ENCODE data around the gene MS4A8.
"Not testable (repeated sequence)": the region's sequence is repeated elsewhere in the genome, so short reads cannot be mapped to it uniquely, and the experiment has no call there.

Gene MS4A8, protein sequence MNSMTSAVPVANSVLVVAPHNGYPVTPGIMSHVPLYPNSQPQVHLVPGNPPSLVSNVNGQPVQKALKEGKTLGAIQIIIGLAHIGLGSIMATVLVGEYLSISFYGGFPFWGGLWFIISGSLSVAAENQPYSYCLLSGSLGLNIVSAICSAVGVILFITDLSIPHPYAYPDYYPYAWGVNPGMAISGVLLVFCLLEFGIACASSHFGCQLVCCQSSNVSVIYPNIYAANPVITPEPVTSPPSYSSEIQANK

DNA sequence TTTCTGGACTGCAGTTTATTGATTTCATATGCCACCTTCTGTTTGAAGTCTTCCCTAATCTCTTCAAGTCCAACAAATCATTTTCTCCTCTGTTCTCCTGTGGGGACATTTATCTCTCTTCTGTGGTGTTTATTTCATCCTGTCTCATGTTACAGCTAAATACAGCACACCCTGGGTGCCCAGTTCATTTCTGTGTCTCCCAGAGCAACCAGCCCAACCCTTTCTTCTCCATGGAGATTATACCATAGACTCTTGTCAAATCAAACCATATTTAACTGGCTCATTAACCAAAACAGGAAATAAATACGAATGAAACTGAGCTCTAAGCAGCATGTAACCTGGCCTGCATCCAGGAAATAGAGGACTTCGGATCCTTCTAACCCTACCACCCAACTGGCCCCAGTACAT is at the start of gene MS4A8:
Gene MS4A8, plus strand, starts transcription at position 329 of the 408 bp plus-strand sequence. CDS start 1,249 bp downstream, outside the sequence.
- DNase-seq, result no peak

DNA sequence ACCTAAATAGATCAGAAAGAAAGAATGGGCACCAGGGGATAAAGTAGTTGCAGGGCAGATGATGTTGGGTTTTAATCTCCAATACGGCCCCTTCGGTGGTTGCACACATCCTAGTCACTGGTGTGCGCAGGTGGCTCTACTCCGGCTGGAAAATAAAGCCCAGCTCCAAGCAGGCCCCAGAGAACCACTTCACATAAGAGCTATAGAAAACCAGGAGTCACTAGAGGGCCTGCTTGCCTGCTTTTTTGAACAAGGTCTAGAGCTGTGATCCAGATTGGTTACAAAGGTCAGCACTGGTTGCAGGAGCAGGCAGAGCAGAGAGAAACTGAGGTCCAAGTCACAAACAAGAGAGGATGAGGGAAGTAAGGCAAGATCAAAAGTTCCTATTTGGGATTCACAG is 41.5 kb upstream of the MS4A8 start:
- no peak for DNase-seq

DNA sequence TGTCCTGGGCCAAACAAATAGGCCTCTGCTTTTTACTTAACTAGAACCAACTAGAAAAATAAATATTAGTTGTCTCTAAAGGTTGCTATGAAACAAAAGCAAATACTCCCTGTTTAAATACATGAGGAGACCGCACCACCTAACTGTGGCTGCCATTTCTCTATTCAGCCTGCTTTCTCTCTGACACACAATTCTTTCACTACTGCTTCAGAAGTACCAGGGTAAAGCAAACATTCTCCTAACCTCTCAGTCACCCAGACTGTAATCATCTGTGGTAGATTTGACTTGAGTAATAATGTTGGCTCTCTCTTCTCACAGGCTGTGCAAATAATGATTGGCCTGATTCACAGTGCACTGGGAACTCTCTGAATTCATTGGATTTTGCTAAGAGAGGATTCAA is 41.0 kb upstream of the MS4A8 start:
- DNase-seq, result no peak

DNA sequence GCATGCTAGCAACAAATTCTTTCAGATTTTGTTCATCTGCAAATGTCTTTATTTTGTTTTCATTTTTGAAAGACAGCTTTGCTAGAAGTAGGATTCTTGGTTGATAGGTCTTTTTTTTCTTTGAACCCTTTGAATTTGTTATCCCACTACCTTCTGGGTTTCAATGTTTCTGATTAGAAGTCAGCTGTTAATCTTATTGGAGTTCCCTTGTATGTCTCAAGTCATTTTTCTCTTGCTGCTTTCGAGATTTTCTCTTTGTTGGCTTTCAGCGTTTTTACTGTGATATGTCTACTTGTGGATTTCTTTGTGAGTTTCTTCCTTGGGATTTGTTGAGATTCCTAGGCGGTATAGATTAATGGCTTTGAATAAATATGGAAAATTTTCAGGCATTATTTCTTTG is 27.2 kb upstream of the MS4A8 start:
- no peak for DNase-seq

DNA sequence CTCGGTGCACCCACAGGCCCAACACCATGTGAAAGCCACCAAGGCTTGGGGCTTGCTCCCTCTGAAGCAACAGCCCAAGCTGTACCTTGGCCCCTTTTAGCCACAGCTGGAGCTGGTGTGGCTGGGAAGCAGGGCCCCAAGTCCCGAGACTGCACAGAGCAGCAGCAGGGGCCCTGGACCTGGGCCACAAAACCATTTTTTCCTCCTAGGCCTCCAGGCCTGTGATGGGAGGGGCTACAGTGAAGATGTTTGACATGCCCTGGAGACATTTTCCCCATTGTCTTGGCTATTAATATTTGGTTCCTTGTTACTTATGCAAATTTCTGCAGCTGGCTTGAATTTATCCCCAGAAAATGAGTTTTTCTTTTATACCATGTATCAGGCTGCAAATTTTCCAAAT is 21.2 kb upstream of the MS4A8 start:
- DNase-seq, result not testable (repeated sequence)

DNA sequence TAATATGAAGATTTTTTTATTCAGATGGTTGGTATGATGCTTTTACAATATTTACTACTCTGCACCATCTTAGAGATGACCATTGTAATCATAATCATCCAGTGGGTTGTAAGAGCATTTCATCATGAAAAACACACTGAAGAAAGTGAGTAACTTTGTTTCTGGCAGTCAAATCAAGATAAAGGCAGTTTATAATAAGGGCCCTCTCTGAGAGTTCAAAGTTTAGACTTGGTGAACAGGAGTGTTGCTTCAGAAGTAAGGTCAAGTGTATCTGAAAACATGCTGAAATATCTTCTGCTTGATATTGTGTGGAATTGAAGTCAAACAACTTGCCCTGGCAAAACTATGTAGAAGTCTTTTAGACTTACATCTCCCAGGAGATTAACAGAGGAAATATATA is 19.5 kb upstream of the MS4A8 start:
- no peak for DNase-seq

DNA sequence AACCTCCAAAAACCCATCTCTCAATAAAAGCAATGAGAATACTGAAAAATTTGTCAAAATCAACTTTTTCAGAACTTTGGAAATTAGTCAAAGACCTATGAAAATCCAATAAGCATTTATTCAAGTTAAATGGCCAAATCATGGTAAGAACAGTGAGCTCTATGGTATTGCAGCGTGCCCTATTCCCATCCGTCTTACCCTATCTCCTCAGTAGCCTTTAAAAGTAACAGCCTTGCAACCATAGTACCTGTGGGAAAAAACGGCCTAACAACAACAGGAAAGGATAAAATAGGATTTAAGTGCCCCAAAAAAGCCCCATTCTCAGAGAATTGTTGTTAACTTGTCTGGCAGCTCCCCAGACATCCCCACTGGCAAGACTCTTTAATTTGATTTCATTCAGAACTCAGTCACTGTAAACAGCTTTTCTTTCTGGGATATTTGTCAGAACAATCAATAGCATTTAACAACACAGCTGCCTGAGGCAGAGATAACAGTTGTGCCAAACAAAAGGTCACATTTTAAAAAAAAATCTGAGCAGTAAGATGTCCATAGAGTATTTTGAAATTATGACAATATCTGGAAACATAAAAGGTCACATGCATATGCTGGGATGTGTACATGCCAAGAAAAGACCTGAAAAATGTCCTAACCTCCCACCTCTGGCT is 18.8 kb upstream of the MS4A8 start:
- no peak for DNase-seq

DNA sequence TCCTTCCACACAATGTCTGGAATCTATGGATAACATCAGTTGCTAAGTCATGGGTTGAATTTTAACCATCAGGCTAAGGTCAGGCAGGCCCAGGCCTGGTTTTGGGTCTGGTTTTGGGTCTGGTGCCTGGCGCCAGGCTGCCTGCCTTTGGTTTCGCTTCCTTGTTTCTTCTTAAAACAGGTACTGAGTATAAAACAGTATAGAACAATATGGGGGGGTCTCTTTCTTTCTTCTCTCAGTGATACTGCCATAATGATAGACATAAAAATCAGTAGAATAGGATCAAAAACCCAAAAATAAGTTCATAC is 14.9 kb upstream of the MS4A8 start:
- DNase-seq, result not testable (repeated sequence)

DNA sequence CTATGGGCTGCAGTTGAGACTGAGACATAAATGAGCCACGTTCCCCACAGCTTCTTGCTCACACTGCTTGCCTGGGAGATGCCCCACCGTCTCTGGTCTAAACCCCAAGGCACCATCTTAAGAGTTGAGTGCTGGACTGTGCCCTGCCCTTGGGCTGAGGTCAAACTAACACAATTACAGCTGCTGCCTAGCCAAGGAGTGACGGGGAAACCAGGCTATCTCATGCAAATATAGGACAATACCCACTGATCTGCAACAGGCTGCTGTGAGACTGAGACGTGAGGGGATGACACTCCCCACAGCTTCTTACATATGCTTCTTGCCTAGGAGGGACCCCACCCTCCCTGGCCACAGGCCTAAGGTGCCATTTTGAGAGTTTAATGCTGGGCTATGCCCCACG is 7.8 kb upstream of the MS4A8 start:
- no peak for DNase-seq

DNA sequence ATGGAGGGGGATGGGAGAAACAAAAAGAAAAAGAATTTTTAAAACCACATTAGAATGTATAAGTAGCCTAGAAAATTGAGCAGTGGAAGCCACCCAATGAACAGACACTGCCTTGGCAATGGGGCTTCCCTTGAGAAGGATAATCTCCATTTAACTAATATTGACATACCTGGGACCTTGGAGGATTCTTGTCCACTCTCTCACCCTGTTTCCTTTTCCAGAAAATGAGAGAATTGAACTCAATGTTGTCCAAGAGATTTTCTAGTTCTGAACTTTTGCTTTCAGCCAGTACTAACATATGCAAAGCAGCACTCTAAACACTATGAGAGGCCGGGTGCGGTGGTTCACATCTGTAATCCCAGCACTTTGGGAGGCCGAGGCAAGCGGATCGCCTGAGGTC is 524 bp downstream of the MS4A8 start:
- no peak for DNase-seq

DNA sequence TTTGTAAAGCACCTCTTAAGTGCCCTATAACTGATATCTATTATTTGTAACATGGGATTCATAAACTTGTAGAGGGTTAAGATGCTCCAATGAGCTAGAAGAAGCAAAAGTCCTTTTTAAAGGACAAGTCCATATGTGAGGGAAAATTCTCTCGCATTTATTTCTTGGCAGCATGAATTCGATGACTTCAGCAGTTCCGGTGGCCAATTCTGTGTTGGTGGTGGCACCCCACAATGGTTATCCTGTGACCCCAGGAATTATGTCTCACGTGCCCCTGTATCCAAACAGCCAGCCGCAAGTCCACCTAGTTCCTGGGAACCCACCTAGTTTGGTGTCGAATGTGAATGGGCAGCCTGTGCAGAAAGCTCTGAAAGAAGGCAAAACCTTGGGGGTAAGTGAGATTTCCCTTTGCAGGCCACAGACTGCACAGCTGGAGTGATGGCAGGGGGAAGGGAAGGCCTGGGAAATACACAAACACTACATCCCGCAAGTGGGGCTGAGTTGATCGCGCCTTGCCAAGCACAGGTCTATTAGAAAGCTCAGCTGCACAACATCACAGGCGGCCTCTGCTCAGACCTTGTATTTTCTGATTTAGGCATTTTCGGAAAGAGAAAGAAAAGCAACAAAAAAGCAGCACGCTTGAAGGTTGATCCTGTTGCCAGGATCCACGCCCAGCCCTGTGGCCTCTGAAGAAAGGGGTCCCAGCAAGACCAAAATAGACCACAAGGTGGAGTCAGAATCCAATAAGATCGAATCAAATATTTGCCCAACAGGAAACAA is 1.5 kb downstream of the MS4A8 start:
- no peak for DNase-seq

DNA sequence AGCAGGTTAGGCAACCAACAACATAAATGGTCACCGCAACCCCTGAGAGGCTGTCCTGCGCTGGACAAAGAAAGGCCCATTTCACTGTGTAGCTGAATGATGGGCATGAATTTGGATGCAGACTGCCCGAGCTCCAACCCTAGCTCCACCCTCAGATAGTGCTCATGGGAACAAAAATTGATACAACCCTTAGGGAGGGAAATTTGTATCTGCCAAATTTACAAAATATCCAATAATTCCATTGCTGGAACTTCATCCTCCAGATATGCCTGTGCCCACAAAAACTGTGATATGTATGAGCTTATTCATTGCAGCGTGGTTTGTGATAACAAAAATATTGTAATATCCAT is 2.0 kb downstream of the MS4A8 start:
- DNase-seq, result no peak

DNA sequence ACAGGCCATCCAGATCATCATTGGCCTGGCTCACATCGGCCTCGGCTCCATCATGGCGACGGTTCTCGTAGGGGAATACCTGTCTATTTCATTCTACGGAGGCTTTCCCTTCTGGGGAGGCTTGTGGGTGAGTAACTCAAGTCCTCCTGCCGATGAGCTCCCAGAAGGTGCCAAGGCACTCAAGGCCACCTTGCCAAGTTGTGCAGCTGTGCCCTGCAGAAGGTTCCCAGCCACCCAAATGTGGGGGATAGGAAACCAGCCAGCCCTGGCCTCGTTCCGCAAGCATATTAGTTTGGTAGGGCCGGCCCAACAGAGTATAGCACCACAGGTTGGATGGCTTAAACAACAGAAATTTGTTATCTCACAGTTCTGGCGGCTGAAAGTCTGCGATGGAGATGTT is 4.0 kb downstream of the MS4A8 start:
- DNase-seq, result no peak

DNA sequence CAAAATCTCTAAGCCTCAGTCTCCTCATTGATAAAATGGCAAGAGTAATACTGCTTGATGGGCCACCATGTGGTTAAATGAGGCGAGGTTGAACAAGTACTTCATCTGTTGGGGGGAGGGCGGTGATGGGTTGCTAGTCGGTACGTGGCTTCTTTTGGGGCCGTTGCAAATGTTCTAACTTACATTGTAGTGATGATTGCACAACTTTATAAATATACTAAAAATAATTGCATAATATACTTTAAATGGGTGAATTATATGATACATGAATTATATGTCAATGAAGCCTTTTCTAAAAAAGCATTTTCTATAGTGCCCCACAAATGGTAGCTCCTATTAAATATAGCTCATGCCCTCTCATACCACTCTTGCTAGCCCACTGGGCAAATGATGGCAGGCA is 6.5 kb downstream of the MS4A8 start:
- no peak for DNase-seq

DNA sequence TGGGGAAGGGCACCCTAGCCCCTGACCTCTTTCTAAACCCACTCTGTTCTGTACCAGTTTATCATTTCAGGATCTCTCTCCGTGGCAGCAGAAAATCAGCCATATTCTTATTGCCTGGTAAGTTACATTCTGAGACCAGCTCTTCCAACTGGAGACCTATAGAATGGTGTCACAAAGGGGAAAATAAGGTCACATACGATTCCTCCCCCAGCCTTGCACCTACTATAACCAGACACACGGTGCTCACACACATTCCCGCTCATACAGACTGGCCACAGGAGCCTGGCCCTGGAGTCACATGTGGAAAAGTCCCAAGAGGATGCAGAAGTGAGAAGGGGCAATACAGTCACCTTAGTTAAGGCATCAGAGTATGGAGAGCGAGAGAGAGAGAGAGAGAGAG is 7.5 kb downstream of the MS4A8 start:
- no peak for DNase-seq

DNA sequence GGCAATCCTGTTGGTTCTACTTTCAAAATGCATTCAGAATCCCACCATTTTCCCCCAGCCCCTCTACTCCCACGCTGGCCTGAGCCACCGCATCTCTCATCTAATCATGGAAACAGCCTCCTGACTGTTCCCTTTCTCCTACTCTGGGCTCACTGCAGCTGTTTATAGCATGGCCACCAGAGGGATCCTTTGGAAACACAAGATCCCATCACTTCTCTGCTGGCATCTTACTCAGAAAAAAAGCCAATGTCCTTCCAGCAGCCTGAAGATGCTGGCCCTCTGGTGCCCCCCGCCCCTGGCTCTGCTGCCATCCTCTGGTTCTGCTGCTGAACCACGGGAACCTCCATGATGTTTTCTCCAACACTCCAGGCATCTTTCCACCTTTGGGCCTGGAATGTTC is 11.1 kb downstream of the MS4A8 start:
- DNase-seq, result no peak

DNA sequence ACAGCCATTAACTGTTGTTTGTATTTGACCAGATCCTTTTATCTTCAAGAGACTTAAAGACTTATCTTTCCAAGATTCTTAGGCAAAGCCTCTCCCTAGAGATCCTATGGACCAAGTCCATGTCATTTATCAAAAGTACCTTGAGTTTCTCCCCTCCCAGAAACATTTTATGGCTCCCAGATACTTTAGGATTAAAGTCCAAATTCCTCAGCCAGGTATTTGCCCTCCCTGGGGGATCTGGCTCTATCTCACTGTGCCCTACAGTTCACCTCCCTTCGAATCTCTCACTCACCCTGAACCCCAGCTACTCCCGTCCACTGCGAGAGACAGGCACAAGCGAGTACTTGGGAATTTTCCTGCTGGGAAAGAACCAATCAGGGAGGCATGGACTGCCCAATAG is 11.9 kb downstream of the MS4A8 start:
- DNase-seq, result no peak

DNA sequence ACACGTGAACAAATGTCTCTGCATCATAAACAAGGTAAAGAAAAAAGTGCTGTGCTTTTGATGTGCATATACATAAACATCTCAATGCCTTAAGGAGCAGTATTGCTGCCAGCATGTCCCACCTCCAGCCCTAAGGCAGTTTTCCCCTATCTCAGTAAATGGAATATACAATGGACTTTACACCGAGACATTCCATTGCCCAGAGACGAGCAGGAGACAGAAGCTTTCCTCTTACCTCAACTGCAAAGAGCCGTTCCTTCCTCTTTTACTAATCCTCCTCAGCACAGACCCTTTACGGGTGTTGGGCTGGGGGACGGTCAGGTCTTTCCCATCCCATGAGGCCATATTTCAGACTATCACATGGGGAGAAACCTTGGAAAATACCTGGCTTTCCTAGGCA is 14.0 kb downstream of the MS4A8 start:
- DNase-seq, result not testable (repeated sequence)

DNA sequence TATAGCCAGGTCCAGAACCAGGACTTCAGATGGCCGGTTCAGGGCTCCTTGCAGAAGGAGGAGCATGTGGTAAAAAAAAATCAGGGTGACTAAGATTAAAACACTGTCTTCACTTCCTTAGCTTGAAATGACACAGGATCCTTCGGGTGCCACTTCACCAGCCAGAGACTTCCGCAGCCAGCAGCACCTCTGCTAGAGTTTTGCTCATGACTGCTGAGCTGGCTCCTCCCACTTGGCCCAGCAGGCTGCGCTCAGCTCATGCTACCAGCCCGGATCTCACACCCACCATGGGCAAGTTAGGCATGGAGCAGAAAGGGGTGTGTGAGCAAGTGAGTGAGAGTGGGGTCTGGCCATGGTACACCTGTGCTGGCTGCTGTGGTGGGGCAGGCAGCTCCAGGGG is 18.5 kb downstream of the MS4A8 start:
- no peak for DNase-seq

DNA sequence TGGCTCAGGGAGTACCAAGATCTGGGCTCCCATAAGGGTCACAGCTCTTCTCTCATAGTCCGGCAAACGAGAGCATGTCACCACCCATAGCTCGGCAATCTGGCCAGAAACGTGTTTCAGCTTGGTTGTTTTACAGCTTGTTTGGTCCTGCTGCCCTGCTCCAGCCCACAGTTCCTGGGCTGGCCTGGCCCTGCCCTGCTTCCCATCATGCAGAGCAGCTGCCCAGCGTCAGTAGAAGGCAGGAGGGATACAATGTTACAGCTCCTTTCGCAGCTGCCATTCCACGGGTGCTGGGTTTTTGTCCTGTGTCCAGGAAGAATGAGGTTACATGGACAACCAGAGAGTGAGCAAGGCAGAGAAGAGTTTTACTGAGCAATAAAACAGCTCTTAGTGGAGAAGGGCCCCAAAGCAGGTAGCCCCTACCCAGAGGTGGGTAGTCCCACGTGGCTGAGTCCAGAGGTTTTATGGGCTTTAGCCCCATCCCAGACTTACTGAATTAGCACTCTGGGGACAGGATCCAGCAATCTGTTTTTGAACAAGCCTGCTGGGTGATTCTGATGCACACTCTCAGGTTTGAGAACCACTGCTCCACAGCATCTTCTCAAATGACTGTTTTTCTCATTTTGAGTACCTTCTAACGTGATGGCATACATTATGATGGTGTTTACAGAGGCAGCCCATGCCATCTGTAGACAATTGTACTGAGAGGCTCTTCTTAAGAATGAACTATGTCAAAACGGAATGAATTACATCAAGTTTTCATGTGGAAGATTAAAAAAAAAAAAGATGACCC is 19.3 kb downstream of the MS4A8 start:
- no peak for DNase-seq

DNA sequence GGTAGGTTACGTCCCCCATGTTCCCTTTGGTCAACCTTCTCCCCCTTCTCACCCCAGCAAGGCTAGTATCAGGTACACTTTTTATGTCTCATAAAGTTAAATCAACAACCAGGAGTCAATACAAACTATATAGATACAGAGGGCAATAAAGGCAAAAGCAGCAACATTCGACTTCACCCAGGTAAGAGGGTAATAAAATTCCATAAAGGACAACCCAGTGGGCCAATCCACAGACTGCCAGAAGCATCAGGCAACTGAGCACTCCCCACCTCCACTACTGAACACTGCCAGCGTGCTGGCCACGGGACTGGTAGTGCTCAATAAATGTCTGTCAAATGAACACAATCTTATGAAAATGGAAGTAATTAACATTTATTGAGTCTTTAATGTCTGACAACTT is 20.0 kb downstream of the MS4A8 start:
- no peak for DNase-seq

DNA sequence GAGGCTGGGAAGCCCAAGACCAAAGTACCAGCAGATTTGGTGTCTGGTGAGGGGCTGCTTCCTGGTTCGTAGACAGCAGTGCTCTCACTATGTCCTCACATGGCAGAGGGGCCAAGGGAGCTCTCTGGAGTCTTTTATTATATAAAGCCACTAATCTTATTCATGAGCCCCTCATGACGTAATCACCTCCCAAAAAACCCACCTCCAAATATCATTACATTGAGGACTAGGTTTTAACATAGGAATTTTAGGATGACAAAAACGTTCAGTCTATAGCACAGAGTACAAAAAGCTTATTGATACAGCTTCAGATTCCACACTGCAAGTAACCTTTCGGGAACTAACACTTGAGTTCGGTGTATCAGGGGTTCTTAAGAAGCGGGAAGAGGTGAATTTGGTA is 21.0 kb downstream of the MS4A8 start:
- no peak for DNase-seq

DNA sequence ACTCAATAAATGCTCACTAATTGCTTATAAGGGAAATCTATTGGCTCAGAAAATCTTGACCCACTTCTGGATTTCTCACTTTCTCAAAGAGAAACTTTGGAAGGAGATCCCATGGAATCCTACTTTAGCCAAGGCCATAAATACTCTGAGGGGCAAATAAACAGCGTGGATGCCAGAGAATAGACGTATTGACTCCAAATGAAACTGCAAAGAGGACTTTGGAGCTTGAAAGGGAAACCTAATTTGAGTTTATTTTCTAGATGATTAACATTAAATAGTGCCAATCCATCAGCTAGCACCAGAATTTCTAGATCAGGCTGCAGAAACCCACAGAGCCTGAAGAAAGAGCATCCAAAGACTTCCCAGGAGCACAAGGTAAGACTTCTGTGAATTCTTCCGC is 25.0 kb downstream of the MS4A8 start, which contains the start of gene MS4A18:
Gene MS4A18, plus strand, starts transcription at position 301 of the 400 bp plus-strand sequence.
- DNase-seq, result no peak

DNA sequence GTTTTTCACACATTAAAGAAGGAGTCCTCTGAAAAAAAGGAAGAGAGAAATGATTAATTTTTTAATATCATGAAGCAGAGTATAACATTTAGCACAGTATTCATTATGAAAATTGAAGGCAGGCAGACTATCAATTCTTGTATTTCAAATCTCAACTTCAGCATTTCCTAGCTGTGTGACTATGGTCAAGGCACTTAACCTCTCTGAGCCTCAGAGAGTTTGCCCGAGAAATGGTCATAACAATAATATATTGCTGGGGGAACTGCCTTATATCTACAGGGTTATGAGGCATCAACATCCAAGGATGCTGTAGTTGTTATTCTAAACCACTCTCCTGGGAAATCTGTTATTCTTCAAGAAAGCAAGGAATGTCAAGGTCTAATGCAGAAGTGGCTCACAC is 26.2 kb downstream of the MS4A8 start:
- no peak for DNase-seq

Measured in activated CD4-positive, alpha-beta T cell treated with anti-CD3 and anti-CD28 coated beads, Interleukin-2, amount 50 U/mL, for 4 hours (primary cell).